HG02973 (cell line): Measurements from ENCODE around the gene TXNDC12.
"Not testable (repeated sequence)": the region's sequence is repeated elsewhere in the genome, so short reads cannot be mapped to it uniquely, and the experiment has no call there.

Source experiments
- ATAC-seq: cut with Tn5 transposase; IDR thresholded peaks from one replicate; pipeline ENCODE4 v1.9.1; 2021; ENCODE audit warnings: moderate library complexity; ENCODE audit not compliant: unreplicated experiment

The TXNDC12 gene

DNA sequence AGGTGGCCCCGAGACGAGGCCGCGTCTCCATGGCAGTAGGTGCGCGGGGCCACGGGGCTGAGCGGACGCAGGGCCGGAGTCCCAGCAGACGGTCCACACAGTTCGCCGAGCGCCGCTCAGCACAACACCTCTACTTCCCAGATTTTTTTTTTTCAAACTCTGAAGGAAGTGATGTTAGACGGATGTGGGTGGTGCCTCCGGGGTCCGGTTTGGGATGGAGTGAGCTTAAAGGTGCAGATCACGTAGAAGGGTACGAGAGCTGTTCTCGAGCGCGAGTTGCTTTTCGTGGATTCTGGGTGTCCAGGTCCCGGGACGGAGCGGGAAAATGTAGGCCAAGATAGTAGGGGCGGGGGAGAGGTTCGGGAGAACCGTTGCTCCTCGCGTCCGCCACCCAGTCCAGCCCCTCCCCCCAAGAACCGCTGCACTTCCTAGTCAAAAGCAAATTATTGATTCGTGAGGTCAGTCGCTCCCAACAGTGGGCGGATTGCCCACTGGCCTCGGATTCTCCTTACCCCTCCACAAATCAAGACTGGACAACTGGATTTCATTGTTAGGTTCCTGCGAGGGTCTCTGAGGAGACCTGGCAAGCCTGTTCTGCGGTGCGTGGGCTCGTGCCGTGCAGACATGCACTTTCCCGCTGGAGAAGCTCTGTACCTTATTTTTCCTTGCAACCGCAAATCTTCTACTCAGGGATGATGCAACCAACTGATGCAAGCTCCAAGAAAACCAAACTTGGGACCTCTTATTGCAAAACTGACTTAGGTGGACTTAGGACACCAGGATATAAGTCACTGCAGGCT lies at the start of gene TXNDC12:
Gene TXNDC12 (minus strand): TSS at position 126 of the 800 bp plus-strand sequence. CDS start 95 bp downstream, at position 31.
- ATAC-seq: peak; percentile 33

DNA sequence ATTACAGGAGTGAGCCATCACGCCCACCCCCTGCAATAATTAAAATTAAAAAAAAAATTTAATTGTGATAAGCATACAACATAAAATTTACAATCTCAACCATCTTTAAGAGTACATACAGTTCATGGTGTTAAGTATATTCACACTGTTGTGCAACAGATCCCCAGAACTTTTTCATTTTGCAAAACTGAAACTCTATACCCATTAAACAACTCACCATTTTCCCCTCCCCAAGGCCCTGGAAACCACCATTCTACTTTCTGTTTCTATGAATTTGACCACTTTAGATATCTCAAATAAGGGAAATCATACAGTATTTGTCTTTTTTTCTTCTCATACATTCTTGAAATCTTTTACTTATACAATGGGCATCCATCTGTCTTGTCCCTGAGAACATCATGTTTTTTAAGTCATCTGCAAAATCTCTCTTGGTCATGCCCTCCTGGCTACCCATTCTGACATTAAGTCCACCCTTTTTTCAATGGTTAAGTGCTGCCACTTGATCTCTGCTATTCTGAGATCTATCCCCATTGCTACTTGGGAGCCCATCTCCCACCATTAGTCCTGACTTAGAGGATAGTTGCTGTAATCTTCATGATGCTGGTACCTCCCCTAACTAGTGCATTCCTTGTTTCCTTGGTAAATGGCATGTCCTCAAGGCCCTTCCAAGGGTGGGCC lies 47.5 kb upstream of the TXNDC12 start:
- ATAC-seq: no peak

DNA sequence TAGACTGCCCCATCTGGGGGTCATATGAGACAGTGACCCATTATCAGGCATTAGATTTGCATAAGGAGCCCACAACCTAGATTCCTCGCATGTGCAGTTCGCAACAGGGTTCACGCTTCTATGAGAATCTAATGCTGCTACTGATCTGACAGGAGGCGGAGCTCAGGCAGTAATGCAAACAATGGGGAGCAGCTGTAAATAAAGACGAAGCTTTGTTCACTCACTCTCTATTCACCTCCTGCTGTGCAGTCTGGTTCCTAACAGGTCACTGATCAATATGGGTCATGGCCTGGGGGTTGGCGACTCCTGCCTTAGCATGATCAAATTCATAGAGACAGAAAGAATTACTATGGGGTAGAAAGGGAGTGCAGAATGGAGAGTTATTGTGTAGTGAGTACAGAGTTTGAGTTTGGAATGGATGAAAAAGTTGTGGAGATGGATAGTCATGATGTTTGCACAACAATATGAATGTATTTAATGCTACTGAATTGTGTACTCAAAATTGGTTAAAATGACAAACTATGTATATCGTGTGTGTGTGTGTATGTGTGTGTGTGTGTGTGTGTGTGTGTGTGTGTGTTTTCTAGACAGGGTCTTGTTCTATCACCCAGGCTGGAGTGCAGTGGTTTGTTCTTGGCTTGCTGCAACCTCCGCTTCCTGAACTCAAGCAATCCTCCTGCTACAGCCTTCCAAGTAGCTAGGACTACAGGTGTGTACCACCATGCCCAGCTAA lies 43.3 kb upstream of the TXNDC12 start:
- ATAC-seq: no peak

- ATAC-seq: no peak
These were observed 41.2 kb upstream of the TXNDC12 start for GRCh38 chr1:52096216-52096615.

- ATAC-seq: not testable (repeated sequence)
These were observed 39.3 kb upstream of the TXNDC12 start for GRCh38 chr1:52094300-52094699.

DNA sequence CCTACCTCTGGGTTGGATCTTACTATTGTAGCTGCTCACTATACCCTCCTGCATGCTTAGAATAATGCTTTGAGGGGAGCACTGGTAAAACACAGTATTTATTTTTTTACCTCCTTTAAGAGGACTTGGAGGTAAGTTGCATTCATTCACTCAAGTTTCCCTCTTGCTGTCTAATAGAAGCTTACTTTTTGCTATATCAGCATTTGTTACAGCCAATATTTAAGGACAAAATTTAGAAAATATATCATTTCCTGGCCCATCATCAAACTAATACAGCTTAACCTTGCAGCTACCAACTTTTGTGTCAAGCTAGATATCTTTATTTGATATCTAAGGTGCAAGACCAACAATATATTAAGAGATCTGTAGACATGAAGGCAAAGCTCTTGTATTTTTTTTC lies 32.9 kb upstream of the TXNDC12 start:
- ATAC-seq: not testable (repeated sequence)

DNA sequence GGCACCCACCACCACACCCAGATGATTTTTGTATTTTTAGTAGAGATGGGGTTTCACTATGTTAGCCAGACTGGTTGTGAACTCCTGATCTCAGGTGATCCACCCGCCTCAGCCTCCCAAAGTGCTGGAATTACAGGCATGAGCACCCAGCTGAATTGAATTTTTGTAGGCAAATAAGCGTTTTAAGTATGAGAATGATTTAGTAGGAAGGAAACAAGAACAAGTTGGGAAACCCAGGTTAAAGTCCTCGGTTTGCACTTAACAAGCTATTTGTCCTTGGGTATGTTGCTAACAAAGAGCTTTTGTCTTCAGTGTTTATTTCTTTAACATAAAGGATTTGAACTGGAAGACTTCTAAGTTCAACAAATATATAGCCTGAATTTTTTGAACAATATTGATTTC lies 25.0 kb upstream of the TXNDC12 start:
- ATAC-seq: no peak

GRCh38 chr1:52077277-52077676 lies 22.3 kb upstream of the TXNDC12 start:
- not testable (repeated sequence) for ATAC-seq

GRCh38 chr1:52072291-52072690 lies 17.3 kb upstream of the TXNDC12 start:
- ATAC-seq: no peak

DNA sequence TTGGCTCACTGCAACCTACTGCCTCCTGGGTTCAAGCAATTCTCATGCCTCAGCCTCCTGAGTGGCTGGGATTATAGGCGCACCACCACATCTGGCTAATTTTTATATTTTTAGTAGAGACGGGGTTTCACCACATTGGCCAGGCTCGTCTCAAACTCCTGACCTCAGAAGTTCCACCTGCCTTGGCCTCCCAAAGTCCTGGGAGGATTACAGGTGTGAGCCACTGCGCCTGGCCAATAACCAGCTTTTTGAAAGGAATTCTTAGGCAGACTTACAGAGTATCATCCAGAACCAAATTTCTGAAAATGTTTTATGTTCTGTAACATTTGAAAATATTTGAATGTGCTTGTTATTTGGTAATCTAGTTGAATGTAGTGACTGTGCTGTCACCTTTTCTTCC lies 15.7 kb upstream of the TXNDC12 start:
- no peak for ATAC-seq

DNA sequence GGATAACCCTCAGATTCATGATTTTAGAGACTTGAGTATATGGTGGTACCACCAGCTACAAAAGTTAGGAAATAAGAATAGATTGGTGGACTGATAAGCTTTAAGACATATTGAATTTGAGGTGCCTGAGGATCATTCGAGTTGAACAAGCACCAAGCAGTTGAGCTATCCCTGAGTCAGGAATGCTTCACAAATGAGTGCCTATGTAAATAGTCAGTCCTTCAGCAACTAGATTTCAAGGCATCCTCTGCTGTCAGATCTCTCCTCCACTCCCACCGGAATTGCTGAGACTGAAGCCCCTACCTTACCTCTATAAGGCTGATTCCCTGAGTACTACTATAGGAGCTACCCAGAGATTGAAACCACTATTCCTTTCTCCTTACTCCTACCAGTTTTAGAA lies 8.2 kb upstream of the TXNDC12 start:
- ATAC-seq: no peak

- ATAC-seq: no peak
These were observed 5.8 kb upstream of the TXNDC12 start for GRCh38 chr1:52060822-52061221.

GRCh38 chr1:52059888-52060287 lies 4.9 kb upstream of the TXNDC12 start:
- no peak for ATAC-seq

- ATAC-seq: no peak
These were observed 4.3 kb upstream of the TXNDC12 start for GRCh38 chr1:52059321-52059720.

DNA sequence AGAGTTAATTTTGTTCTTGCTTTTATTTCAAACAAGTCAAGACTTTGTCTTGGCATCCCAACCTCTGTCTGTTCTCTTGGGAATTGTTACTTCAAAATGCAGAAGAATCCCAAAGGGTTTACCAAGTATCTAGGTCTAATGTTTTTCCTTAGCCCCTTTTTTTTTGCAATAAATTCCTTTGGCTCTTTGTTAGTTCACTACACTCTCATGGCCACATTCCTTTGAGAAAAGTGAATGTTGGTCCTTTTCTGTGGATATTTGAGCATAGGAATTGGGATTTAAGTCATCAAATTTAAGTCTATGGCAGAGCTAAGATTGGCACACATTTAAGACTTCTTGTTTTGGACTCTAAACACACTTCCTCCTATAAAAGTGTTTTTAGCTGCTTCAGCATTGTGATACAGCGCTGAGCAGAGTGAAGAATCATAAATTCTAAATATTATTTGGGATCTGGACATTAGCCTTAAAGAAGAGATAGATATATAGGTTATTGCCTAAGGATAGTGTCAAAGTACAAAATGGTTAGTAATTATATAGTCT lies 3.0 kb upstream of the TXNDC12 start:
- ATAC-seq: no peak

DNA sequence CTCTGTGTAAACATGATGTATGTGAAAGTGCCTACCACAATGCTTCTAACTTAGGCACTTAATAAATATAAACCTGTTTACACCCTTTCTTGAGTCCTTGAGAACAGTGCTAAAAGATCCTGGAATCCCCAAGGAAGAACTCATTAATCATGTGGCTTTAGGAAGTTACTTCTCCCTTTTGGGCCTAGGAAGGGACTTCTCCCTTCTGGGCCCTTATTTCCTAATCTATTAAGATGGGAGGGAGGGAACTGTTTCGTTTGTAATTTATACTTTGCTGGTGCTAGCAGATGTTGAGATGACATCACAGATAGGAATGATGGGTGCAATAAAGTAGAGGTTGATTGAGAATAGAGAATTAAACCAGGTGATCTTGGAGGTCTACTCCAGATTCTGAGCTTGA lies 2.3 kb upstream of the TXNDC12 start:
- no peak for ATAC-seq

- no peak for ATAC-seq
These were observed 1.9 kb upstream of the TXNDC12 start for GRCh38 chr1:52056937-52057231.

GRCh38 chr1:52056163-52056936 lies 1.4 kb upstream of the TXNDC12 start, which contains the start of gene BTF3L4:
Gene BTF3L4 (plus strand): TSS chr1:52056295. CDS start chr1:52059848, 3,553 bp downstream.
- peak; percentile 83 for ATAC-seq

- no peak for ATAC-seq
These were observed 823 bp upstream of the TXNDC12 start for GRCh38 chr1:52055866-52056162.

GRCh38 chr1:52054496-52055065 lies 410 bp downstream of the TXNDC12 start:
- no peak for ATAC-seq

GRCh38 chr1:52053862-52054261 lies 1.1 kb downstream of the TXNDC12 start:
- no peak for ATAC-seq
